GM12801 (cell line): ENCODE measurements around the gene TCEA2.

Source experiments
- CTCF ChIP-seq: IDR thresholded peaks from one replicate; pipeline ENCODE4 v1.5.1; 2011; ENCODE audit warnings: control low read depth; ENCODE audit not compliant: insufficient read length; ENCODE audit errors: extremely low read depth

The TCEA2 gene

GRCh38 chr20:64104667-64105451 is 41.9 kb downstream of the TCEA2 start:
- TF ChIP-seq CTCF, result no peak

- TF ChIP-seq CTCF, result no peak
Observed at GRCh38 chr20:64105846-64106434, 42.9 kb downstream of the TCEA2 start.

GRCh38 chr20:64106435-64106961 is 43.5 kb downstream of the TCEA2 start:
- TF ChIP-seq CTCF, result no peak

GRCh38 chr20:64106981-64107735 is 44.2 kb downstream of the TCEA2 start, which contains the start of gene NPBWR2:
Gene NPBWR2 (minus strand): TSS chr20:64107565. CDS start chr20:64106831, 734 bp downstream.
- no peak for TF ChIP-seq CTCF

- no peak for TF ChIP-seq CTCF
Observed at GRCh38 chr20:64107736-64108457, 44.9 kb downstream of the TCEA2 start.

- TF ChIP-seq CTCF, result no peak
Observed at GRCh38 chr20:64108731-64109681, 46.0 kb downstream of the TCEA2 start.
